ENCODE data around the gene ZHX3.

ZHX3 gene

GRCh38 chr20:41172296-41173140, 145.0 kb downstream of the ZHX3 start:
- Histone ChIP-seq H3K36me3 (ENCODE audit: insufficient read depth, low read length) (peaks cover 80% of the 10 kb centered on the region), H3K4me2 (ENCODE audit: low read length) (no peak overlapping the region), H3K27me3 (ENCODE audit: control insufficient read depth, insufficient read depth, low read length) (no peaks in the 10 kb centered on the region), H3K9ac (ENCODE audit: low read depth, low read length) (peak overlapping the region; percentile 23), H3K9me3 (replicated peaks; ENCODE audit: low read length) (no peaks in the 10 kb centered on the region), H3K4me1 (ENCODE audit: control insufficient read depth, insufficient read depth, low read length) (peaks cover 62% of the 10 kb centered on the region), H3K4me3 (ENCODE audit: low read length) (no peak overlapping the region)

GRCh38 chr20:41171736-41172295, 145.7 kb downstream of the ZHX3 start:
- Histone ChIP-seq H3K9me3 (replicated peaks; ENCODE audit: low read length) (no peaks in the 10 kb centered on the region), H3K27me3 (ENCODE audit: control insufficient read depth, insufficient read depth, low read length) (no peaks in the 10 kb centered on the region), H3K36me3 (ENCODE audit: insufficient read depth, low read length) (peaks cover 77% of the 10 kb centered on the region), H3K9ac (ENCODE audit: low read depth, low read length) (peak overlapping the region; percentile 3), H3K4me1 (ENCODE audit: control insufficient read depth, insufficient read depth, low read length) (peaks cover 55% of the 10 kb centered on the region), H3K4me2 (ENCODE audit: low read length) (no peak overlapping the region), H3K4me3 (ENCODE audit: low read length) (no peak overlapping the region)

GRCh38 chr20:41170386-41171105, 147.0 kb downstream of the ZHX3 start:
- Histone ChIP-seq H3K36me3 (ENCODE audit: insufficient read depth, low read length) (peaks cover 79% of the 10 kb centered on the region), H3K9me3 (replicated peaks; ENCODE audit: low read length) (no peaks in the 10 kb centered on the region), H3K4me2 (ENCODE audit: low read length) (no peak overlapping the region), H3K4me3 (ENCODE audit: low read length) (no peak overlapping the region), H3K27me3 (ENCODE audit: control insufficient read depth, insufficient read depth, low read length) (no peaks in the 10 kb centered on the region), H3K9ac (ENCODE audit: low read depth, low read length) (no peak overlapping the region), H3K4me1 (ENCODE audit: control insufficient read depth, insufficient read depth, low read length) (peaks cover 42% of the 10 kb centered on the region)

- Histone ChIP-seq H3K36me3 (ENCODE audit: insufficient read depth, low read length) (peaks cover 81% of the 10 kb centered on the region), H3K9me3 (replicated peaks; ENCODE audit: low read length) (no peaks in the 10 kb centered on the region), H3K9ac (ENCODE audit: low read depth, low read length) (no peak overlapping the region), H3K4me3 (ENCODE audit: low read length) (no peak overlapping the region), H3K4me2 (ENCODE audit: low read length) (no peak overlapping the region), H3K27me3 (ENCODE audit: control insufficient read depth, insufficient read depth, low read length) (no peaks in the 10 kb centered on the region), H3K4me1 (ENCODE audit: control insufficient read depth, insufficient read depth, low read length) (peaks cover 35% of the 10 kb centered on the region)
These were observed 147.7 kb downstream of the ZHX3 start for GRCh38 chr20:41169791-41170351.

- H3K36me3 ChIP-seq (ENCODE audit: insufficient read depth, low read length), result peaks cover 81% of the 10 kb centered on the region
These were observed 148.3 kb downstream of the ZHX3 start for GRCh38 chr20:41169162-41169690.

GRCh38 chr20:41168281-41169161, 149.0 kb downstream of the ZHX3 start:
- Histone ChIP-seq H3K9ac (ENCODE audit: low read depth, low read length) (no peak overlapping the region), H3K4me2 (ENCODE audit: low read length) (no peak overlapping the region), H3K36me3 (ENCODE audit: insufficient read depth, low read length) (peaks cover 81% of the 10 kb centered on the region), H3K27me3 (ENCODE audit: control insufficient read depth, insufficient read depth, low read length) (no peaks in the 10 kb centered on the region), H3K4me1 (ENCODE audit: control insufficient read depth, insufficient read depth, low read length) (peaks cover 26% of the 10 kb centered on the region), H3K4me3 (ENCODE audit: low read length) (no peak overlapping the region), H3K9me3 (replicated peaks; ENCODE audit: low read length) (no peaks in the 10 kb centered on the region)

More at GRCh38 chr20:41169162-41169690, 148.3 kb downstream of the ZHX3 start:
- Histone ChIP-seq H3K9ac (ENCODE audit: low read depth, low read length) (no peak overlapping the region), H3K4me1 (ENCODE audit: control insufficient read depth, insufficient read depth, low read length) (peaks cover 29% of the 10 kb centered on the region), H3K9me3 (replicated peaks; ENCODE audit: low read length) (no peaks in the 10 kb centered on the region), H3K27me3 (ENCODE audit: control insufficient read depth, insufficient read depth, low read length) (no peaks in the 10 kb centered on the region), H3K4me2 (ENCODE audit: low read length) (no peak overlapping the region), H3K4me3 (ENCODE audit: low read length) (no peak overlapping the region)

GRCh38 chr20:41167481-41168253, 149.9 kb downstream of the ZHX3 start:
- Histone ChIP-seq H3K9me3 (replicated peaks; ENCODE audit: low read length) (no peaks in the 10 kb centered on the region), H3K4me1 (ENCODE audit: control insufficient read depth, insufficient read depth, low read length) (peaks cover 20% of the 10 kb centered on the region), H3K4me2 (ENCODE audit: low read length) (no peak overlapping the region), H3K36me3 (ENCODE audit: insufficient read depth, low read length) (peaks cover 84% of the 10 kb centered on the region), H3K27me3 (ENCODE audit: control insufficient read depth, insufficient read depth, low read length) (no peaks in the 10 kb centered on the region), H3K4me3 (ENCODE audit: low read length) (no peak overlapping the region), H3K9ac (ENCODE audit: low read depth, low read length) (no peak overlapping the region)

GRCh38 chr20:41167118-41167470, 150.4 kb downstream of the ZHX3 start:
- no peaks in the 10 kb centered on the region for H3K27me3 ChIP-seq (ENCODE audit: control insufficient read depth, insufficient read depth, low read length)
- no peak overlapping the region for H3K4me3 ChIP-seq (ENCODE audit: low read length)
- peaks cover 14% of the 10 kb centered on the region for H3K4me1 ChIP-seq (ENCODE audit: control insufficient read depth, insufficient read depth, low read length)
- H3K4me2 ChIP-seq (ENCODE audit: low read length), result no peak overlapping the region
- peaks cover 84% of the 10 kb centered on the region for H3K36me3 ChIP-seq (ENCODE audit: insufficient read depth, low read length)
- H3K9ac ChIP-seq (ENCODE audit: low read depth, low read length), result no peak overlapping the region
- no peaks in the 10 kb centered on the region for H3K9me3 ChIP-seq (replicated peaks; ENCODE audit: low read length)

- peaks cover 81% of the 10 kb centered on the region for H3K36me3 ChIP-seq (ENCODE audit: insufficient read depth, low read length)
These were observed 151.1 kb downstream of the ZHX3 start for GRCh38 chr20:41166201-41167117.

More at GRCh38 chr20:41166201-41167117, 151.1 kb downstream of the ZHX3 start:
- H3K4me2 ChIP-seq (ENCODE audit: low read length), result no peak overlapping the region
- peaks cover 11% of the 10 kb centered on the region for H3K4me1 ChIP-seq (ENCODE audit: control insufficient read depth, insufficient read depth, low read length)
- no peak overlapping the region for H3K9ac ChIP-seq (ENCODE audit: low read depth, low read length)
- H3K4me3 ChIP-seq (ENCODE audit: low read length), result no peak overlapping the region
- no peaks in the 10 kb centered on the region for H3K9me3 ChIP-seq (replicated peaks; ENCODE audit: low read length)
- H3K27me3 ChIP-seq (ENCODE audit: control insufficient read depth, insufficient read depth, low read length), result no peaks in the 10 kb centered on the region

Data from skeletal muscle satellite cell (primary cell).